Esophagus squamous epithelium (tissue), 5 donors: ENCODE measurements around the gene SEC61A2. TPM values are rescaled to one million over a fixed set of nuclear protein-coding genes. Genes with fewer than 3 reads are reported as not detected.

ENCODE experiments used
- DNase-seq: peaks from one replicate; lab custom pipeline; 2025; lab: John Stamatoyannopoulos, UW
- H3K27ac ChIP-seq, 4 donors: fragments of 200-600 bp; sonication (generic); one replicate each; pipeline ENCODE4 v1.5.1; 2016 to 2019; ENCODE audit warnings: mild to moderate bottlenecking in 1 of 4
- H3K27me3 ChIP-seq, 4 donors: fragments of 200-600 bp; sonication (generic); 1 replicate in 3 of 4; 2 replicates in 1 of 4; pipeline versions ENCODE4 v1.5.1 to v1.6.0; 2017 to 2021; ENCODE audit warnings: antibody characterized with exemption in 1 of 4
- H3K36me3 ChIP-seq, 3 donors: fragments of 200-600 bp; sonication (generic); one replicate each; pipeline ENCODE4 v1.5.1; 2016 to 2019
- H3K4me1 ChIP-seq, 3 donors: fragments of 200-600 bp; sonication (generic); one replicate each; pipeline ENCODE4 v1.5.1; 2017 to 2019
- H3K4me3 ChIP-seq, 4 donors: fragments of 200-600 bp; sonication (generic); 1 replicate in 3 of 4; 2 replicates in 1 of 4; pipeline ENCODE4 v1.5.1; 2016 to 2019; ENCODE audit warnings: mild to moderate bottlenecking in 2 of 4, moderate library complexity in 1 of 4
- H3K9me3 ChIP-seq, 3 donors: fragments of 200-600 bp; sonication (generic); one replicate each; pipeline ENCODE4 v1.5.1; 2016 to 2019
- POLR2A ChIP-seq, 4 donors: fragments of 450-650 bp; IDR thresholded peaks; one replicate each; pipeline ENCODE4 v1.6.1; 2017; ENCODE audit warnings: antibody characterized with exemption in 4 of 4, mild to moderate bottlenecking in 4 of 4, moderate library complexity in 3 of 4
- WGBS, 2 donors: methylation state at CpG; one replicate each; pipeline ENCODE4 v1.1.5; 2018; 5-methylcytosine and 5-hydroxymethylcytosine counted together
- intact Hi-C: fragments of 100-400 bp; cut with DNase I; formaldehyde crosslinking; loops from one replicate; pipeline ENCODE4 v1.15.0; 2022
- small RNA-seq, 4 donors: library from RNA; depleted of rRNA; stranded (forward); fragments of <200 nt; gene quantifications; one replicate each; pipeline ENCODE3, GENCODE V24; 2016
- total RNA-seq, 4 donors: library from RNA; depleted of rRNA; stranded (reverse); fragments of >200 nt; gene quantifications; one replicate each; pipeline ENCODE4 v1.1.0, GENCODE V29; 2016
- TF ChIP-seq, protein P1 (sequence below), 6 experiments: fragments of 450-650 bp in 4 of 6; fragments of 200-600 bp in 2 of 6; sonication (generic) in 2 of 6; IDR thresholded peaks; one replicate each; pipeline ENCODE4 v1.5.1; 2016 to 2019; ENCODE audit warnings: antibody characterized with exemption in 6 of 6, mild to moderate bottlenecking in 4 of 6, moderate library complexity in 4 of 6
- donor health status: DM: yes; HTN: yes; CAD: no.

SEC61A2 gene
- total RNA-seq, 4 donors from 2014 or later = 1.2 to 5.0 (median 4.3) TPM

DNA sequence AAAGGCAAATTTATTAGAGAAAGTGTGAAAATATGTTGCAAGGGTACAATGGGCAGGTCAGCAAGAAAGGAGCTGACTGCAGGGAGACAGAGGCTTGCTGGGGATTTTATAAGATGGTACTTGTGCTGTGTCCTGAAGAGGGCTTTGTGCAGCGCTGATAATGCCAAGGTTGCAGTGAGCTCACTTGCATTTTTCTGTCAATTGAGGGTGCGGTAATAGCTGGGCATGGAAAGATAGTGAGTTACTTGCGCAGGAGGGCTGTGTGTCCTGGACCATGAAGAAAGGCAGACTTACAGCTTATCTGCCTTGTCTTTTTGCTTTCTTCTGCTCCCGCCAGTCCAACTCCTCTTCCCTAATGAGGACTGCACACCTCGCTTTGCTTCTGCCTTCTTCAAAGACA lies 79.0 kb downstream of the SEC61A2 start:
- Histone ChIP-seq H3K4me3 (no peak overlapping the region), H3K4me1 (peaks cover 0 to 14% (median 0%) of the 10 kb centered on the region in 3 donors), H3K9me3 (no peaks in the 10 kb centered on the region), H3K27me3 (no peaks in the 10 kb centered on the region), H3K36me3 (peaks cover 0 to 91% (median 3%) of the 10 kb centered on the region in 3 donors), H3K27ac (no peak overlapping the region)
- intact Hi-C loops = no loop called here
- TF ChIP-seq, protein P1, sequence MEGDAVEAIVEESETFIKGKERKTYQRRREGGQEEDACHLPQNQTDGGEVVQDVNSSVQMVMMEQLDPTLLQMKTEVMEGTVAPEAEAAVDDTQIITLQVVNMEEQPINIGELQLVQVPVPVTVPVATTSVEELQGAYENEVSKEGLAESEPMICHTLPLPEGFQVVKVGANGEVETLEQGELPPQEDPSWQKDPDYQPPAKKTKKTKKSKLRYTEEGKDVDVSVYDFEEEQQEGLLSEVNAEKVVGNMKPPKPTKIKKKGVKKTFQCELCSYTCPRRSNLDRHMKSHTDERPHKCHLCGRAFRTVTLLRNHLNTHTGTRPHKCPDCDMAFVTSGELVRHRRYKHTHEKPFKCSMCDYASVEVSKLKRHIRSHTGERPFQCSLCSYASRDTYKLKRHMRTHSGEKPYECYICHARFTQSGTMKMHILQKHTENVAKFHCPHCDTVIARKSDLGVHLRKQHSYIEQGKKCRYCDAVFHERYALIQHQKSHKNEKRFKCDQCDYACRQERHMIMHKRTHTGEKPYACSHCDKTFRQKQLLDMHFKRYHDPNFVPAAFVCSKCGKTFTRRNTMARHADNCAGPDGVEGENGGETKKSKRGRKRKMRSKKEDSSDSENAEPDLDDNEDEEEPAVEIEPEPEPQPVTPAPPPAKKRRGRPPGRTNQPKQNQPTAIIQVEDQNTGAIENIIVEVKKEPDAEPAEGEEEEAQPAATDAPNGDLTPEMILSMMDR (IDR thresholded peaks at IDR 0.05) = no peak
- no peak for TF ChIP-seq POLR2A (IDR thresholded peaks at IDR 0.05)
- DNase-seq = no peak
- 89 to 99% methylated on average over 5 of the region's 5 CpGs for WGBS, 2 donors

DNA sequence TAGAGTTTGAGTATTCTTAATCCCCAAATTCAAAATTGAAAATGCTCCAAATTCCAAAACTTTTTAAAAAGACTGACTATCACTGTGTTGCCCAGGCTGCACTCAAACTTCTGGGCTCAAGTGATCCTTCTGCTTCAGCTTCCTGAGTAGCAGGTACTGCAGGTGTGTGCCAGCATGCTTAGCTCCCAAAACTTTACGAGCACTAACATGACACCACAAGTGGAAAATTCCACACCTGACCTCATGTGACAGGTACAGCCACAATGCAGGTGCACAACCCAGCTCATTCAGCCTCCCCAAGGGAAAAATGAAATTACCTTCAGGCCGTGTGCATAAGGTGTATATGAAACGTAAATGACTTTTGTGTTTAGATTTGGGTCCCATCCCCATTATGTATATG lies 83.0 kb downstream of the SEC61A2 start:
- Histone ChIP-seq H3K4me3 (no peak overlapping the region), H3K27ac (peak overlapping the region in 1 of 4 donors; percentile 23), H3K27me3 (no peaks in the 10 kb centered on the region), H3K36me3 (peaks cover 0 to 68% (median 4%) of the 10 kb centered on the region in 3 donors), H3K4me1 (peaks cover 4 to 38% (median 11%) of the 10 kb centered on the region in 3 donors), H3K9me3 (no peaks in the 10 kb centered on the region)
- intact Hi-C loops = no loop called here
- TF ChIP-seq, protein P1 (IDR thresholded peaks at IDR 0.05) = no peak
- TF ChIP-seq POLR2A (IDR thresholded peaks at IDR 0.05) = no peak
- 48 to 50% methylated on average over 2 to 3 of the region's 3 CpGs for WGBS, 2 donors
- DNase-seq = no peak

GRCh38 chr10:12213621-12214020 lies 84.1 kb downstream of the SEC61A2 start:
- 46 to 49% methylated on average over 3 of the region's 3 CpGs for WGBS, 2 donors
- intact Hi-C loops = no loop called here
- no peaks in the 10 kb centered on the region for H3K9me3 ChIP-seq
- peak overlapping the region in 1 of 4 donors; percentile 54 for H3K27ac ChIP-seq
- H3K4me3 ChIP-seq = no peak overlapping the region
- no peaks in the 10 kb centered on the region for H3K27me3 ChIP-seq
- DNase-seq = no peak
- no peak for TF ChIP-seq POLR2A (IDR thresholded peaks at IDR 0.05)
- TF ChIP-seq, protein P1 (IDR thresholded peaks at IDR 0.05) = no peak
- H3K36me3 ChIP-seq = peaks cover 0 to 68% (median 14%) of the 10 kb centered on the region in 3 donors
- peaks cover 4 to 38% (median 11%) of the 10 kb centered on the region in 3 donors for H3K4me1 ChIP-seq

DNA sequence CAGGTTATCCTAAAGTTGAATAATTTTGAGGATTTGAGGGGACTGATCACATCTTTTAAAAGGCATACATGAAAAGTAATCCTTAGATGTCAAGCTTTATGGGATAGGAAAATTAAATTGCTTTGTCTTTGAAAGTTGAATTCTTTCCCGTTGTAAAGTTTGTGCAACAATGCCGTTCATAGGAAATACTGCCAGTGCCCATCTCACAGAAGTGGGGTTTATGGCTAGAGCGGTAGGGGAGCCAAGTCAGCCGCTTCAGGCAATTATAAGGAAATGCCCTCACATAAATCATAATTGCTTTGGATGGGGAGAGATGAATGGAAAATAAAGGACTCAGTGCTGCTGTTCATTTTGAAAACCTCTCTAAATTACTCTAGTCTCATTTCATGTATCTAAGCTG lies 84.6 kb downstream of the SEC61A2 start:
- no peak overlapping the region for H3K4me3 ChIP-seq
- H3K9me3 ChIP-seq = no peaks in the 10 kb centered on the region
- no peaks in the 10 kb centered on the region for H3K27me3 ChIP-seq
- WGBS, 2 donors = 51 to 55% methylated on average over 4 of the region's 4 CpGs
- no peak for TF ChIP-seq POLR2A (IDR thresholded peaks at IDR 0.05)
- TF ChIP-seq, protein P1 (IDR thresholded peaks at IDR 0.05) = no peak
- H3K4me1 ChIP-seq = peaks cover 4 to 38% (median 11%) of the 10 kb centered on the region in 3 donors
- H3K36me3 ChIP-seq = peaks cover 0 to 68% (median 18%) of the 10 kb centered on the region in 3 donors
- intact Hi-C loops = no loop called here
- DNase-seq = no peak
- H3K27ac ChIP-seq = peak overlapping the region in 2 of 4 donors; percentile 50 to 54

DNA sequence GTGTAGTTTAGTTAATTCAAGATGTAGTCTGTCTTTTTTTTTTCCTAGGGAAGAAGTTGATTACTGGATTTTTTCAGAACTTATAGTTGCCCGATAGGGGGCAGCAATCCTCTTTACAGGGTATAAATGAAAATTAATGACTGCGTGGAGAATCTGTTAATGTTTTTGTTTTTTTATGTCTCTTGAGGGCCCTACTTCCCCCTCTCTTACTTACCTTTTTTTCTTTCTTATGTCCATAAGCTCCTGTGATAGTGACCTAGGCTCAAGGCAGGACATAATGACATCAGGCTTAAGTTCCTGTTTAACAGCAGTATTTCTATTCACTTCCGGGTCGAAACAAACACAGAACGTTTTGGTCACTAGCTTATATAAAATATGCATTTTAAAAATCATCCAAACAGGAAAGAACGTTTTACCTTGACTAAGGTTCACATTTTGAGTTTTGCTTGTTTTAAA lies 85.3 kb downstream of the SEC61A2 start:
- intact Hi-C loops = no loop called here
- WGBS, 2 donors = 20 to 22% methylated on average over 6 of the region's 6 CpGs
- Histone ChIP-seq H3K4me1 (peaks cover 4 to 42% (median 11%) of the 10 kb centered on the region in 3 donors), H3K4me3 (peak overlapping the region in 1 of 4 donors; percentile 46), H3K27me3 (no peaks in the 10 kb centered on the region), H3K27ac (peak overlapping the region in 3 of 4 donors; percentile 50 to 54 (median 53)), H3K36me3 (peaks cover 0 to 68% (median 18%) of the 10 kb centered on the region in 3 donors), H3K9me3 (no peaks in the 10 kb centered on the region)
- no peak for DNase-seq
- TF ChIP-seq, protein P1 (IDR thresholded peaks at IDR 0.05) = peak; percentile 41 to 70 (median 59)
- no peak for TF ChIP-seq POLR2A (IDR thresholded peaks at IDR 0.05)

Small RNA genes within 50 kb of the gene (small RNA-seq; reads per million reads assigned to genes)
- gene MIR548AK = 0 reads per million in 4 donors
- 0 reads per million in 4 donors for gene RNU6-88P

Other genes with a start within 250 kb of the SEC61A2 start
- 10 to 100 TPM; 12.9 to 22.3 (median 17.8) TPM for gene UPF2, start 86.9 kb upstream of the SEC61A2 start, total RNA-seq
- gene DHTKD1, start 60.7 kb upstream of the SEC61A2 start, total RNA-seq = 10 to 100 TPM; 10.2 to 24.9 (median 16.9) TPM
- 10 to 100 TPM; 30.7 to 79.3 (median 42.3) TPM for gene NUDT5, start 66.2 kb downstream of the SEC61A2 start, total RNA-seq
- 10 to 100 TPM; 37.4 to 84.8 (median 80.3) TPM for gene CDC123, start 66.5 kb downstream of the SEC61A2 start, total RNA-seq
- 10 to 100 TPM in 2 of 4 donors, 1 to 10 TPM in 2; 3.8 to 11.8 (median 9.9) TPM for gene CAMK1D, start 219.9 kb downstream of the SEC61A2 start, total RNA-seq